ENCODE data around the gene FOXE1. TPM values are rescaled to one million over a fixed set of nuclear protein-coding genes. Genes with fewer than 3 reads are reported as not detected.

The FOXE1 gene
- total and polyA plus RNA-seq, 4 donors, result not detected

DNA sequence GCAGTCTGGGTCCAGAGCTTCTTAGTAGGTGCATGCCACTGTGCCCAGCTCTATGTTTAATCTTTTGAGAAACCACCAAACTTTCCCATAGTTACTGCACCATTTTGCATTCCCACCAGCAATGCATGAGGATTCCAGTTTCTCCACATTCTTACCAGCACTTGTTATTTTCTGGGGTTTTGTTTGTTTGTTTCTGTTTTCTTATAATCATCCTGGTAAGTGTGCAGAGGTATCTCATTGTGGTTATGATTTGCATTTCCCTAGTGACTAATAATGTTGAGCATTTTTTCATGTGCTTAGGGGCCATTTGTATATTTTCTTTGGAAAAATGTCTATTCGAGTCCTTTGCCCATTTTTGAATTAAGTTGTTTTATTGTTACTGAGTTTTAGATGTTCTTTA lies 11.4 kb downstream of the FOXE1 start:
- no peak overlapping the region for H3K9ac ChIP-seq (ENCODE audit: low read depth in 1 of 2, low read length in 2 of 2)
- H3K4me3 ChIP-seq (ENCODE audit: low read depth in 1 of 3, low read length in 3 of 3), result no peak overlapping the region
- peaks cover 0 to 7% (median 3%) of the 10 kb centered on the region in 4 donors for H3K27me3 ChIP-seq (ENCODE audit: control insufficient read depth in 4 of 4, insufficient read depth in 4 of 4, low read length in 3 of 4)
- TF ChIP-seq TAF1 (conservative IDR thresholded peaks at IDR 0.05), result no peak
- 69% methylated on average over 1 of the region's 1 CpG for WGBS
- H3K4me1 ChIP-seq (ENCODE audit: control insufficient read depth in 4 of 4, insufficient read depth in 4 of 4, low read length in 3 of 4), result no peaks in the 10 kb centered on the region
- H3K9me3 ChIP-seq (ENCODE audit: control insufficient read depth in 4 of 4, low read length in 3 of 4), result peaks cover 0 to 22% (median 8%) of the 10 kb centered on the region in 4 donors
- peaks cover 0 to 2% (median 0%) of the 10 kb centered on the region in 4 donors for H3K36me3 ChIP-seq (ENCODE audit: control insufficient read depth in 4 of 4, insufficient read depth in 3 of 4, low read depth in 1 of 4, low read length in 3 of 4)
- H3K27ac ChIP-seq (ENCODE audit: low read depth in 1 of 2, low read length in 2 of 2), result no peak overlapping the region
- DNase-seq (ENCODE audit: low spot score), result no peak

DNA sequence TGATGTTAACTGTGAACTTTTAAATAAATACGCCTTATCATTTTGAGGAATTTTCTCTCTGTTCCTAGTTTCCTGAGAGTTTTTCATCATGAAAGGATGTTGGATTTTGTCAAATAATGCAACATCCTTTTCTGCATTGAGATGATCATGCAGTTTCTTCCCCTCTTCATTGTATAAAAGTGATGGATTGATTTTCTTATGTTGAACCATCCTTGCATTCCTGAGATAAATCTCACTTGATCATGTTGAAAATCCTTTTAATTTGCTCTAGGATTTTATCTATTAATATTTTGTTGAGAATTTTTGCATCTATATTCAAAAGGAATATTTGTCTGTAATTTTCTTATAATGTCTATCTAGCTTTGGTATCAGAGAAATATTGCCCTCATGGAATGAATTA lies 13.3 kb downstream of the FOXE1 start:
- H3K27ac ChIP-seq (ENCODE audit: low read depth in 1 of 2, low read length in 2 of 2), result no peak overlapping the region
- peaks cover 0 to 22% (median 8%) of the 10 kb centered on the region in 4 donors for H3K9me3 ChIP-seq (ENCODE audit: control insufficient read depth in 4 of 4, low read length in 3 of 4)
- peaks cover 0 to 2% (median 0%) of the 10 kb centered on the region in 4 donors for H3K36me3 ChIP-seq (ENCODE audit: control insufficient read depth in 4 of 4, insufficient read depth in 3 of 4, low read depth in 1 of 4, low read length in 3 of 4)
- TF ChIP-seq RAD21 (IDR thresholded peaks at IDR 0.05) (no peak), TAF1 (conservative IDR thresholded peaks at IDR 0.05) (no peak), SP1 (IDR thresholded peaks at IDR 0.05) (no peak), GABPA (IDR thresholded peaks at IDR 0.05 in 1 of 2, conservative IDR thresholded peaks at IDR 0.05 in 1 of 2) (no peak), JUND (IDR thresholded peaks at IDR 0.05) (no peak), NR2F2 (IDR thresholded peaks at IDR 0.05) (no peak), FOXA1 (IDR thresholded peaks at IDR 0.05) (no peak), HNF4G (IDR thresholded peaks at IDR 0.05) (no peak)
- TF ChIP-seq, protein P1, sequence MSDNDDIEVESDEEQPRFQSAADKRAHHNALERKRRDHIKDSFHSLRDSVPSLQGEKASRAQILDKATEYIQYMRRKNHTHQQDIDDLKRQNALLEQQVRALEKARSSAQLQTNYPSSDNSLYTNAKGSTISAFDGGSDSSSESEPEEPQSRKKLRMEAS (IDR thresholded peaks at IDR 0.05), result no peak
- TF ChIP-seq, protein P2, sequence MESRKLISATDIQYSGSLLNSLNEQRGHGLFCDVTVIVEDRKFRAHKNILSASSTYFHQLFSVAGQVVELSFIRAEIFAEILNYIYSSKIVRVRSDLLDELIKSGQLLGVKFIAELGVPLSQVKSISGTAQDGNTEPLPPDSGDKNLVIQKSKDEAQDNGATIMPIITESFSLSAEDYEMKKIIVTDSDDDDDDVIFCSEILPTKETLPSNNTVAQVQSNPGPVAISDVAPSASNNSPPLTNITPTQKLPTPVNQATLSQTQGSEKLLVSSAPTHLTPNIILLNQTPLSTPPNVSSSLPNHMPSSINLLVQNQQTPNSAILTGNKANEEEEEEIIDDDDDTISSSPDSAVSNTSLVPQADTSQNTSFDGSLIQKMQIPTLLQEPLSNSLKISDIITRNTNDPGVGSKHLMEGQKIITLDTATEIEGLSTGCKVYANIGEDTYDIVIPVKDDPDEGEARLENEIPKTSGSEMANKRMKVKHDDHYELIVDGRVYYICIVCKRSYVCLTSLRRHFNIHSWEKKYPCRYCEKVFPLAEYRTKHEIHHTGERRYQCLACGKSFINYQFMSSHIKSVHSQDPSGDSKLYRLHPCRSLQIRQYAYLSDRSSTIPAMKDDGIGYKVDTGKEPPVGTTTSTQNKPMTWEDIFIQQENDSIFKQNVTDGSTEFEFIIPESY (IDR thresholded peaks at IDR 0.05), result no peak
- TF ChIP-seq, protein P3, sequence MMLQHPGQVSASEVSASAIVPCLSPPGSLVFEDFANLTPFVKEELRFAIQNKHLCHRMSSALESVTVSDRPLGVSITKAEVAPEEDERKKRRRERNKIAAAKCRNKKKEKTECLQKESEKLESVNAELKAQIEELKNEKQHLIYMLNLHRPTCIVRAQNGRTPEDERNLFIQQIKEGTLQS (IDR thresholded peaks at IDR 0.05), result no peak
- TF ChIP-seq, protein P4, sequence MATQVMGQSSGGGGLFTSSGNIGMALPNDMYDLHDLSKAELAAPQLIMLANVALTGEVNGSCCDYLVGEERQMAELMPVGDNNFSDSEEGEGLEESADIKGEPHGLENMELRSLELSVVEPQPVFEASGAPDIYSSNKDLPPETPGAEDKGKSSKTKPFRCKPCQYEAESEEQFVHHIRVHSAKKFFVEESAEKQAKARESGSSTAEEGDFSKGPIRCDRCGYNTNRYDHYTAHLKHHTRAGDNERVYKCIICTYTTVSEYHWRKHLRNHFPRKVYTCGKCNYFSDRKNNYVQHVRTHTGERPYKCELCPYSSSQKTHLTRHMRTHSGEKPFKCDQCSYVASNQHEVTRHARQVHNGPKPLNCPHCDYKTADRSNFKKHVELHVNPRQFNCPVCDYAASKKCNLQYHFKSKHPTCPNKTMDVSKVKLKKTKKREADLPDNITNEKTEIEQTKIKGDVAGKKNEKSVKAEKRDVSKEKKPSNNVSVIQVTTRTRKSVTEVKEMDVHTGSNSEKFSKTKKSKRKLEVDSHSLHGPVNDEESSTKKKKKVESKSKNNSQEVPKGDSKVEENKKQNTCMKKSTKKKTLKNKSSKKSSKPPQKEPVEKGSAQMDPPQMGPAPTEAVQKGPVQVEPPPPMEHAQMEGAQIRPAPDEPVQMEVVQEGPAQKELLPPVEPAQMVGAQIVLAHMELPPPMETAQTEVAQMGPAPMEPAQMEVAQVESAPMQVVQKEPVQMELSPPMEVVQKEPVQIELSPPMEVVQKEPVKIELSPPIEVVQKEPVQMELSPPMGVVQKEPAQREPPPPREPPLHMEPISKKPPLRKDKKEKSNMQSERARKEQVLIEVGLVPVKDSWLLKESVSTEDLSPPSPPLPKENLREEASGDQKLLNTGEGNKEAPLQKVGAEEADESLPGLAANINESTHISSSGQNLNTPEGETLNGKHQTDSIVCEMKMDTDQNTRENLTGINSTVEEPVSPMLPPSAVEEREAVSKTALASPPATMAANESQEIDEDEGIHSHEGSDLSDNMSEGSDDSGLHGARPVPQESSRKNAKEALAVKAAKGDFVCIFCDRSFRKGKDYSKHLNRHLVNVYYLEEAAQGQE (IDR thresholded peaks at IDR 0.05), result no peak
- H3K9ac ChIP-seq (ENCODE audit: low read depth in 1 of 2, low read length in 2 of 2), result no peak overlapping the region
- no peak for DNase-seq (ENCODE audit: low spot score)
- no peaks in the 10 kb centered on the region for H3K27me3 ChIP-seq (ENCODE audit: control insufficient read depth in 4 of 4, insufficient read depth in 4 of 4, low read length in 3 of 4)
- no peaks in the 10 kb centered on the region for H3K4me1 ChIP-seq (ENCODE audit: control insufficient read depth in 4 of 4, insufficient read depth in 4 of 4, low read length in 3 of 4)
- no peak overlapping the region for H3K4me3 ChIP-seq (ENCODE audit: low read depth in 1 of 3, low read length in 3 of 3)
- WGBS, result 96% methylated on average over 1 of the region's 1 CpG

DNA sequence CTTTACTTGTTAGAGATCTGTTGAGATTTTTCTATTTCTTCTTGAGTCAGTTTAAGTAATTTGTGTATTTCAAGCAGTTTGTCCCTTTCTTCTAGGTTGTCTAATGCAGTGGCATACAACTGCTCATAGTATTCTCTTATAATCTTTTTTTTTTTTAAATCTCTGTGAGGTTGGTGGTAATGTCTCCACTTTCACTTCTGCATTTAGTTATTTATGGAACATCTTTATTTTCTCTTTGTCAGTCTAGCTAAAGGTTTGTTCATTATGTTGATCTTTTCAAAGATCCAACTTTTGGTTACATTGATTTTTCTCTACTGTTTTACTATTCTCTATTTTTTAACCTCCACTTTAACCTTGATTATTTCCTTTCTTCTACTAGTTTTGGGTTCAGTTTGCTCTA lies 13.8 kb downstream of the FOXE1 start:
- peaks cover 0 to 22% (median 8%) of the 10 kb centered on the region in 4 donors for H3K9me3 ChIP-seq (ENCODE audit: control insufficient read depth in 4 of 4, low read length in 3 of 4)
- H3K4me3 ChIP-seq (ENCODE audit: low read depth in 1 of 3, low read length in 3 of 3), result no peak overlapping the region
- peaks cover 0 to 2% (median 0%) of the 10 kb centered on the region in 4 donors for H3K36me3 ChIP-seq (ENCODE audit: control insufficient read depth in 4 of 4, insufficient read depth in 3 of 4, low read depth in 1 of 4, low read length in 3 of 4)
- no peak for DNase-seq (ENCODE audit: low spot score)
- H3K27me3 ChIP-seq (ENCODE audit: control insufficient read depth in 4 of 4, insufficient read depth in 4 of 4, low read length in 3 of 4), result no peaks in the 10 kb centered on the region
- no peak overlapping the region for H3K27ac ChIP-seq (ENCODE audit: low read depth in 1 of 2, low read length in 2 of 2)
- no peaks in the 10 kb centered on the region for H3K4me1 ChIP-seq (ENCODE audit: control insufficient read depth in 4 of 4, insufficient read depth in 4 of 4, low read length in 3 of 4)
- H3K9ac ChIP-seq (ENCODE audit: low read depth in 1 of 2, low read length in 2 of 2), result no peak overlapping the region
- TF ChIP-seq EGR1 (IDR thresholded peaks at IDR 0.05; ENCODE audit: low read depth in 2 of 2) (no peak), HNF4G (IDR thresholded peaks at IDR 0.05) (no peak), TAF1 (conservative IDR thresholded peaks at IDR 0.05) (no peak), JUND (IDR thresholded peaks at IDR 0.05) (no peak), GABPA (IDR thresholded peaks at IDR 0.05 in 1 of 2, conservative IDR thresholded peaks at IDR 0.05 in 1 of 2) (no peak), NR2F2 (IDR thresholded peaks at IDR 0.05) (no peak), YY1 (IDR thresholded peaks at IDR 0.05) (no peak)
- TF ChIP-seq, protein P4 (IDR thresholded peaks at IDR 0.05), result no peak
- TF ChIP-seq, protein P3 (IDR thresholded peaks at IDR 0.05), result no peak
- TF ChIP-seq, protein P2 (IDR thresholded peaks at IDR 0.05), result no peak

Data from liver (tissue), 9 donors.